ENCODE measurements around the gene NFIA.
"Not testable (repeated sequence)": the region's sequence is repeated elsewhere in the genome, so short reads cannot be mapped to it uniquely, and the experiment has no call there.

Gene NFIA

GRCh38 chr1:61447106-61447967, 365.0 kb downstream of the NFIA start:
- no peak for DNase-seq

- no peak for DNase-seq
Observed at GRCh38 chr1:61447968-61448430, 365.6 kb downstream of the NFIA start.

DNA sequence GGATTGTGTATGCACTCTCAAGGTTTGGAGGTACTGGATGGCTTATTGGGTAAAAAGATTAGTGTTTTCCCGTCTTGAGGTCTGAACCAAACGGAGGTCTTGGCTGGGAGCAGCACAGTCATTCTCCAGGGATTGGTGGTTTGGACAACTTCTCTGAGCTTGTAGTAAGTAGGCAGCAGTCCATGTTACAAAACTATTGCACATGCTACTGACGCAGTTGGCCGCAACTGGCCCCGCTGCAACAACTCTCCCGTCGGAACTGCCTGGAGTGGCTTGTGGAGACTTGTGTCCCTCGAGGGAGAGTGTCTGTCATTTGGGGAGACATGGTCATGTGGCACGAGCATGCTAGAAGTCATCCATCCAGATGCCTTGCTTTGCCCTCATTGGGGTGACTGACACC, 366.6 kb downstream of the NFIA start:
- no peak for DNase-seq

DNA sequence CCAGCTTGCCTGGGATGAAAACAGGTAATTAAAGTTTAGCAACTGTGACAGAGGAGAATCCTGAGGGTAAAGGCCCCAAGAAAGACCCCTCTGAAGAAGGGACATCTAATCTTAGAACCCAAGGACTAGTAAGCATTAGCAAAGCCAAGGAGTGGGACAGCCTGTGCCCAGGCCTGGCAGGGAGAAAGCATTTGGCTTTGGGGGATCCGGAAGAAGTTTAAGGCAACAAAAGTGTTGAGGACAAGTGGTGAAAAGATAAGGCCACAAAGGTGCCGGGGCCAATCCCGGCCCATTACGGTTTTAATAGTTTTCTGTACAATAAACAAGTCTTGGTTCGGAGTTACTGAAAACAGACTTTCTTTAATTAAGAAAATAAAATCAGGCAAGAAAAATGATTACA, 367.0 kb downstream of the NFIA start:
- DNase-seq: no peak

- no peak for DNase-seq
Observed at GRCh38 chr1:61450454-61450853, 368.1 kb downstream of the NFIA start.

DNA sequence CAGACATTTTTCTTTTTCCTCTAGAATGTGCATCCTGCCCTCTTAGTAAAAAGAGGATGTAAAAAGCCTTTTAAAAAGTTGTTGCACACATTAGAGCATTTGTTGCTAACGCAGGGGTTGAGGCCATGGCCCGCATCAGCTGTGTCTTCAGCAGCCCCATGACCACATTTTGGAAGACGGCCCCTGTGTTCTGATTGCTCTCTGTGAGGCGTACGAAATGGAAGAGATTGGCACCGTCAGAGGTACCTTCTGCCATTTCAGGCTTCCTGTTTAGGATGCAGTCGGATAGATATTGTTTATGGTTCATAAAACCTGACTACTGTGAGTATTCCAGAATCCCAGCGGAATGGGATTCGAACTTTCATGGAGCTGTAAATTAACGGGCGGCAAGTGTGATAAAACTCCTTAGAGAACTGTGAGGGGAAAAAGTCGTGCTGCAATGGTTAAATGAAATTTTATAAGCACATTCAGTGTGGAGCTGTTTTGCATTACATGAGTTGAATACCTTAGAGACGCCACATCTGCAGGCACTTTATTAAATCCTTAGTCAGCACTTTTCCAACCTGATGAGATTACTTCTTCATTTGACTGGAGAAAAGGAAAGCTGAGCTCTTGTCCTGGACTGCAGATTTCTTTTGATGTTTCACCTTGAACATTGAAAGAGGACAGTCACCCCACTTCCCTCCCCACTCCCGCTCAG, 368.7 kb downstream of the NFIA start:
- DNase-seq: no peak

DNA sequence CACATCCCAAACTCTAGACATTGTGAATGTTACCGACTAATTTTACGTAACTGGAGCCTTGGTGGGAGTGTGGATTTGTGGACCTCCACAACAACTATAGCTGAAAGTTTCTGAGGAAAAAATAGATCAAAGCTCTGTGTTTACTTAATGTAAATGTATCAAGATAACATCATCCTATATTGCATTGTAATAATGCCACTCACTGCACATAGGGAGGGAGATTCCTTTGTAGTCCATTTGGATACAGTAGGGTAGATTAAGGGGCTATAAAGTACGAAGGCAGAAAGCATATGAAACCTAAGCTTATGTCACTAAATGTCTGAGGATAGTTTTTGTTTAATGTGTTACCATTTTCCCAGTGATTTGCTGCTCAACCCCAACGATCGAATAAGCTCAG, 369.2 kb downstream of the NFIA start:
- DNase-seq: no peak

- no peak for DNase-seq
Observed at GRCh38 chr1:61452176-61453035, 370.0 kb downstream of the NFIA start.

DNA sequence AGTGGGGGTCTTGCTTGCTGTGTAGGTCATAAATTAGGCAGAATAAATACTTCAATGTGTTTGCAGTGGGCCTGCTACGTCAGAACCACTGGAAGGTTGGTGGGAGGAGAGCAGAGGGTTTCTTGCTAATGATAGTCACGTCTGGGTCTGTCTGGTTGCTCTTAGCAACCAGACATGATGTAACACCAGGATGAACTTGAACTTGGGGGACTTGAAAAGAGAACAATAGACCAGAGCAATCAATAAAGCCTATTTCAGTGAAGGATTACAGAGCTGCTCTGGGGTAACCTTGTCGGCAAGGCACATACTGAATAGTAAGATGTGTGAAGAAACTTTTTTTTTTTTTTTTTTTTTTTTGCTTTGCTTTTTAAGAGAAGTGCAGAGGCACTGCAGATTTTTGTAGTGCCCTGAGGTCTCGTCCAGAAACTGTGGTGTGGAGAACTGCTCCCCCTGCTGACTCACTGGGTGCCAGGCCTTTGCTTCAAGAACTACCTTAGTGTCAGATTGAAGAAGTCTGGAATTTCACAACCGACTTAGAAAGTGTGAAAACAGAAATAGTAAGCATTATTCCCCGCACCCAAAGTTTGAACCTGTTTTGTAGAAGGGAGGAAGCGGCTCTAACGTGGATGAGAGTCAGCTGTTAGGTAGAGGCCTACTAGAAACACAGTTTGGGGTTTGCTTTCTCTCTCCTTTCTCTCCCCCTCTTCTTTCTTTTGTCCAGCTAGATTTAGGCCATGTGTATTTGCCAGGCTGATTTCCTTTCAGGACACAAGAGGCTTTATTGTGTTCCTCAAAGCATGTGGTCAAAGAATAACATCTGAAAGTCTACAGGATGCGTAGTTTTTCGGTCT, 371.0 kb downstream of the NFIA start:
- DNase-seq: peak; percentile 74

DNA sequence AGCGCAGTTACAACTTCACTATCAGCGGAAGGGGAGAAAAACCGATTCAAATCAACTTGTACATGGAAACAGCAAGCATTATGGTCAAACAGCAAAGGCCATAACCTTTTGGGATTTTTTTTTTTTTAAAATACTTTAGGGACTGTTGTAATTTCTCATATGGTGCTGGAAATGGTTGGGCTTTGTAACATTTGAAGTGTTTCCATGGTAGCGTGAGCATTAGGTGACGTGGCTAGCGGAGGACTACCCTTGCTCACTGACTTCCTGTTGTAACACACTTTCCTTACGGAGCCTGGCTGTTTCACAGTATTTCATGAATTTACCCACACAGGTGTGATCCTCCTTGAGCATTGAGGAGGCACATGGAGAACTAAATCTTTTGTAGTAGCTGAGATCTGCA, 373.0 kb downstream of the NFIA start:
- no peak for DNase-seq

DNA sequence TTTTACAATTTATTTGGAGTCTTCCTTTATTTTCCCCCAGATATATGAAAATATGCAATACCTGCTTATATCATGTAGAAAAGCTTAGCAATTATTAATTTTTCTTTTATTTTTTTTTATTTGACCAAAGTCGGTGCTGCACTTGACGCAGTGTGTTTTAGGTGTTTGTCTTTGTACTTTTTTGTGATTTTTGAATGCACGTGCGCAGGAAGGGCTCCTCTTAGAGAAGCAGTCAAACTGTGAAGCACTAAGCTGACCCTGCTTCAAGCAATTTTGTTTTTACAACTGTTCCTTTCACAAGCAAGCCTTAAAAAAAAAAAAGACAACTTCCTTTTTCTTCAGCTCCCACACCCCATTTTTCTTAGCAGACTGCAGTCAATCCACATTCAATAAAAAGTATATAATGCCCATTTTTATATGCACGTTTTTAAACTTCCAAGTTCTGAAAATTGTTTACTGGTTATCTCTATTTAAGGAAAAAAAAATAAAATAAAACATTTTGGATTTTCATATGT, 375.2 kb downstream of the NFIA start:
- no peak for DNase-seq

DNA sequence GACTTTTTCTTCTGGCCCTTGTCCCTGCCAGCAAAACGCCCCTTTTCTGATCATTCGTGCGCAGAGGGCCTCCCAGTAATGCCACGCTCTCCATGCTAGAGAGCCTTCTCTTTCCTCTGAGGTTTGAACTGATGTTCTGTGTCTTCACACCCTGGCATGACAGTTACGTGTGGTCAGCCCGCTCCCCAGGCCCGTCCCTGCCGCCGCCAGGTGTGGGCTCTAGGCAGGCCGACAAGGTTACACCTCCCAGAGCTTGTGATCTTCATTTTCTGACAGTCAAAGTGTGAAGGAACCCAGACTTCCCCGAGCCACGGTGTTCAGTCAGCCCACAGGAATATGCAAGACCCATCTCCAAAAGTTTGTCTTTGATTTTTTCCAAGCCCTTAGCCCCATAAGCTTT, 377.0 kb downstream of the NFIA start:
- DNase-seq: no peak

DNA sequence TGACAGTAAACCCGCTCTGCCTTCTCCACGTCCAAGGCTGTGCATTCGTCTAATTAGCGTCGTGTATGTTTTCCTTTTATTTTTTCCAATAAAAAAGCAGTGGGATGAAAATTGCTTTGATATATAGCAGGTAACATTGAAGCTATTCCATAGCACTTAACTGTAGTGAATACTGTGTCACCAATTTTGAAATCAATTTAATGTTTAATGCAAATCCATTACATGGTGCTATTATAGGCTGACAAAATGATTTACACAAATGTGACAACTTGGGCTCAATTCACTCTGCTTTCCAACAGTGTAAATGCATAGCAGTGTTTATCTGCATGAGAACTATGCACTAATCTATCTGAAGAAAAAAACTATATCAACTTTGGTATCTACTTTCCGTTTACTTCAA, 377.8 kb downstream of the NFIA start:
- no peak for DNase-seq

- DNase-seq: no peak
Observed at GRCh38 chr1:61461406-61462384, 379.3 kb downstream of the NFIA start.

DNA sequence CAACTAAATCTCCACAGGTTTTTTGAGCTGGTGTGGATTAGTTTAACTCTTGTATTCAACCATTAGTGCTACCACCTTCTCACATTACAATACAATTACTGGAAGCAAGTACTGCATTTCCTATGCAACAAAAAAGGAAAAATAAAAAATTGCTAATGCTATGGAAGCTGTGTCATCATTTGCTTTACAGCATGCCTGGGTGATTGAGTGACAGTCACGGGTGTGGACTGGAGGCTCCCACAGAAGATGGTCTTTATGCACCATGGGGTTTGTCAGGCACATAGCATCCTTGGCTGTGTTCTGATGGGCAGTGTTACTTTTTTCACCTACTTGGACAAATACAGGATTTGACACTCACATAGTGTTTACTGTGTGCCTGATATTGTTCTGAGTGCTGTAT, 380.3 kb downstream of the NFIA start:
- no peak for DNase-seq

- DNase-seq: no peak
Observed at GRCh38 chr1:61463220-61463619, 380.9 kb downstream of the NFIA start.

- DNase-seq: not testable (repeated sequence)
Observed at GRCh38 chr1:61467836-61468235, 385.5 kb downstream of the NFIA start.

DNA sequence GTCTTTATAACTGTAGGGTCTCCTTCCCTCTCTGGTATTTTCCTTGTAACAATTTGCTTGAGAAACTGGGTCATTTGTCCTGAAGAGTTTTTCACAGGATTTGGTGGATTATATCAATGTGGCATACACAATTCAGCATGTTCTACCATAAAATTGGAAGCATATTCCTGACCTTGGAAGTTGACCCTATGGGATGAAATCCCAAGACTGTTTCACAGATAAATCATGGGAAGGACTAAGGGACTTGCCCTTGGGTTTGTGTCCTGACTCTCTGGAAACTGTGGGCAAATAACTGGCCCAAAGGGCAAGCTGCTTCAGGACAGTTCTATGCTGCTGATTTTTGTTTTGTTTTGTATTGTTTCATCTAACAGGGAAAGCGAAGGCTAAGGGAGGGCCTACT, 387.0 kb downstream of the NFIA start:
- DNase-seq: no peak

DNA sequence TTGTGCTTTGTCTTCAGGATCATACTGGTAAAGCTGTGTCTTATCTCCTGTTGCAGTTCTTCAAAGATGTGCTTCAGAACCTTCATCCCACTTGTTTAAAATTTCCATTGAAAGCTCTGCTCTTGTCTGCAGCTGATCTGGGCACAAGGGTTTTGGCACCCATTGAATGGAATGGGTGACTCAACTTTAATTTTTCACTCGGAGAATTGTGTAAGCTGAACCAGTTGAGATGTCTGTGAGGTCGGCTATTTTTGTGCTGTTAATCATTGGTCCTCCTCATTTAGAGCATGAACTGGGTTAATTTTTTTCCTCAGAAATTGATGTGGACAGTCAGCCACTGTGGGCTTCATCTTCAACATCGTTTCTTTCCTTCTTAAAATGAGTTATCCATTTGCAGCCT, 390.5 kb downstream of the NFIA start:
- DNase-seq: no peak

GRCh38 chr1:61474269-61474817, 392.0 kb downstream of the NFIA start:
- no peak for DNase-seq

DNA sequence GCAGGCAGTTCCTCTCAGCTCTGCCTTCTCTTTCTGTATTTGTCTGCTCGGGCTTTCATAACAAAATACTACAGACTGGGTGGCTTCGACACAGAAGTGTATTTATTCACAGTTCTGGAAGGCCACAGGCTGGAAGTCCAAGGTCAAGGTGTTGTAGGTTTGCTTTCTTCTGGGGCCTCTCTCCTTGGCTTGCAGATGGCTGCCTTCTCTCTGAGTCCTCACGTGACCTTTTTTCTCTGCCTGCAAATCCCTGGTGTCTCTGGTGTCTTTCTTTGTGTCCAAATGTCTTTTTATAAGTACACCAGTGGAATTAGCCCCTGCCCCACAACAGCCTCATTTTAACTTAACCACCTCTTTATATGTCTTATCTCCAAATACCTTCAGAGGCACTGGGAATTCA, 392.6 kb downstream of the NFIA start:
- DNase-seq: no peak
